NT2/D1 (cell line): ENCODE data around the gene ANKRD29.
A peak's percentile ranks its signal among the peaks of the same experiment; 100 is the strongest.
"Not testable (repeated sequence)": the region's sequence is repeated elsewhere in the genome, so short reads cannot be mapped to it uniquely, and the experiment has no call there.

Experiments
- DNase-seq: peaks from one replicate; pipeline ENCODE4 v3.0.0-alpha.2; 2011; ENCODE audit warnings: low read depth, low spot score
- H3K27me3 ChIP-seq: 2 replicates; pipeline ENCODE4 v1.6.0; 2011; ENCODE audit warnings: mild to moderate bottlenecking; ENCODE audit not compliant: insufficient read length, insufficient read depth
- H3K36me3 ChIP-seq: 2 replicates; pipeline ENCODE4 v1.6.1; 2011; ENCODE audit warnings: mild to moderate bottlenecking, low read length, mixed read lengths; ENCODE audit not compliant: insufficient read depth, insufficient read length
- H3K4me1 ChIP-seq: 2 replicates; pipeline ENCODE4 v1.5.1; 2011; ENCODE audit not compliant: insufficient read depth, insufficient read length
- H3K4me3 ChIP-seq: 2 replicates; pipeline ENCODE4 v1.5.1; 2011; ENCODE audit warnings: low read depth; ENCODE audit not compliant: insufficient read length
- H3K9ac ChIP-seq: 2 replicates; pipeline ENCODE4 v1.6.0; 2011; ENCODE audit warnings: low read depth; ENCODE audit not compliant: insufficient read length
- H3K9me3 ChIP-seq: 2 replicates; pipeline ENCODE4 v1.5.1; 2011; ENCODE audit warnings: mild to moderate bottlenecking, low read length; ENCODE audit not compliant: insufficient read depth
- SUZ12 ChIP-seq: IDR thresholded peaks from 2 replicates; pipeline ENCODE4 v1.6.1; 2011; ENCODE audit not compliant: insufficient read length, insufficient read depth; ENCODE audit errors: extremely low read depth
- YY1 ChIP-seq: IDR thresholded peaks from 2 replicates; pipeline ENCODE4 v1.6.1; 2011; ENCODE audit not compliant: insufficient read length, insufficient read depth
- ZNF274 ChIP-seq: IDR thresholded peaks from 2 replicates; pipeline ENCODE4 v1.6.1; 2011; ENCODE audit warnings: mild to moderate bottlenecking, low read depth, low read length

Gene ANKRD29

GRCh38 chr18:23623040-23623439 lies 39.7 kb downstream of the ANKRD29 start:
- Histone ChIP-seq H3K4me1 (no peaks in the 10 kb centered on the region), H3K9me3 (no peaks in the 10 kb centered on the region), H3K9ac (no peak overlapping the region), H3K27me3 (peaks cover 35% of the 10 kb centered on the region), H3K4me3 (no peak overlapping the region), H3K36me3 (no peaks in the 10 kb centered on the region)
- TF ChIP-seq YY1, result no peak
- TF ChIP-seq SUZ12, result no peak
- no peak for TF ChIP-seq ZNF274
- no peak for DNase-seq

GRCh38 chr18:23619388-23619881 lies 43.3 kb downstream of the ANKRD29 start:
- Histone ChIP-seq H3K36me3 (no peaks in the 10 kb centered on the region), H3K4me3 (peak overlapping the region; percentile 56), H3K9ac (peak overlapping the region; percentile 79)

GRCh38 chr18:23618862-23619387 lies 43.8 kb downstream of the ANKRD29 start:
- no peaks in the 10 kb centered on the region for H3K4me1 ChIP-seq
- DNase-seq, result peak; percentile 32
- TF ChIP-seq SUZ12 (no peak), ZNF274 (no peak), YY1 (no peak)
- H3K36me3 ChIP-seq, result no peaks in the 10 kb centered on the region
- peak overlapping the region; percentile 56 for H3K4me3 ChIP-seq
- no peaks in the 10 kb centered on the region for H3K9me3 ChIP-seq
- peak overlapping the region; percentile 79 for H3K9ac ChIP-seq
- H3K27me3 ChIP-seq, result peaks cover 46% of the 10 kb centered on the region

More at GRCh38 chr18:23619388-23619881, 43.3 kb downstream of the ANKRD29 start:
- no peaks in the 10 kb centered on the region for H3K9me3 ChIP-seq
- no peaks in the 10 kb centered on the region for H3K4me1 ChIP-seq
- H3K27me3 ChIP-seq, result peaks cover 46% of the 10 kb centered on the region
- peak; percentile 9 for DNase-seq
- TF ChIP-seq YY1 (no peak), SUZ12 (peak; percentile 66)

- no peak overlapping the region for H3K9ac ChIP-seq
- no peaks in the 10 kb centered on the region for H3K36me3 ChIP-seq
- peaks cover 46% of the 10 kb centered on the region for H3K27me3 ChIP-seq
- H3K4me3 ChIP-seq, result no peak overlapping the region
- TF ChIP-seq ZNF274 (no peak), YY1 (no peak), SUZ12 (no peak)
- DNase-seq, result no peak
- no peaks in the 10 kb centered on the region for H3K9me3 ChIP-seq
- no peaks in the 10 kb centered on the region for H3K4me1 ChIP-seq
Observed at GRCh38 chr18:23617412-23618014, 45.2 kb downstream of the ANKRD29 start.

GRCh38 chr18:23616258-23616657 lies 46.5 kb downstream of the ANKRD29 start:
- Histone ChIP-seq H3K36me3 (no peaks in the 10 kb centered on the region), H3K9me3 (no peaks in the 10 kb centered on the region), H3K4me3 (no peak overlapping the region), H3K27me3 (peaks cover 37% of the 10 kb centered on the region), H3K9ac (no peak overlapping the region), H3K4me1 (no peaks in the 10 kb centered on the region)
- DNase-seq, result no peak
- TF ChIP-seq YY1 (no peak), ZNF274 (no peak), SUZ12 (no peak)

- Histone ChIP-seq H3K9ac (no peak overlapping the region), H3K9me3 (no peaks in the 10 kb centered on the region), H3K27me3 (peaks cover 23% of the 10 kb centered on the region), H3K36me3 (no peaks in the 10 kb centered on the region), H3K4me3 (no peak overlapping the region), H3K4me1 (no peaks in the 10 kb centered on the region)
- no peak for DNase-seq
- no peak for TF ChIP-seq SUZ12
- no peak for TF ChIP-seq YY1
- no peak for TF ChIP-seq ZNF274
Observed at GRCh38 chr18:23614891-23615290, 47.8 kb downstream of the ANKRD29 start.

GRCh38 chr18:23614413-23614812 lies 48.3 kb downstream of the ANKRD29 start:
- TF ChIP-seq SUZ12 (no peak), YY1 (no peak), ZNF274 (no peak)
- H3K9me3 ChIP-seq, result no peaks in the 10 kb centered on the region
- peaks cover 19% of the 10 kb centered on the region for H3K27me3 ChIP-seq
- no peak overlapping the region for H3K4me3 ChIP-seq
- H3K36me3 ChIP-seq, result no peaks in the 10 kb centered on the region
- H3K4me1 ChIP-seq, result no peaks in the 10 kb centered on the region
- no peak overlapping the region for H3K9ac ChIP-seq
- no peak for DNase-seq

GRCh38 chr18:23613091-23613475 lies 49.6 kb downstream of the ANKRD29 start:
- not testable (repeated sequence) for H3K9me3 ChIP-seq, H3K9ac ChIP-seq, H3K36me3 ChIP-seq, DNase-seq, H3K4me3 ChIP-seq, H3K4me1 ChIP-seq
- peaks cover 12% of the 10 kb centered on the region for H3K27me3 ChIP-seq
